Inflammatory macrophage (primary cell): ENCODE measurements around the gene PDCD6IP.
"Not testable (repeated sequence)": the region's sequence is repeated elsewhere in the genome, so short reads cannot be mapped to it uniquely, and the experiment has no call there.

Experiments used
- DNase-seq, 2 donors: peaks; one replicate each; pipeline ENCODE4 v3.0.0-alpha.2; 2020 to 2022

The PDCD6IP gene

GRCh38 chr3:33855884-33856546 lies 57.6 kb downstream of the PDCD6IP start:
- no peak for DNase-seq

DNA sequence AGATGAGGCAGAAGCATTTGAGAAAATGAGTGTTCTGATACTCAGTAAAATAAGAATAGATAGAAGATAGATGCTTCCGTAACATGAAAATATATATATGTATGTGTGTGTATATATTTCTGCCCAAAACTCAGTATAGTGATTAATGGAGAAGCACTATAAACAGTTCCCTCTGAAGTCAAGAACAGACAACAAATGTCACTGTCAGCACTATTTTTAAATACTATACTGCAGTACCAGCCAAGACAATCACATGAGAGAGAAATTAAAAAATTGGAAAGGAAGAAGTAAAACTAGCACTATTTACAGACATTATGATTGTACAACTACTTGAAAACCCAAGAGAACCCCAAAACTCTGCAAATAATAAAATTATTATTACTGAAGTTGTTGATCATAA lies 59.3 kb downstream of the PDCD6IP start:
- not testable (repeated sequence) for DNase-seq

DNA sequence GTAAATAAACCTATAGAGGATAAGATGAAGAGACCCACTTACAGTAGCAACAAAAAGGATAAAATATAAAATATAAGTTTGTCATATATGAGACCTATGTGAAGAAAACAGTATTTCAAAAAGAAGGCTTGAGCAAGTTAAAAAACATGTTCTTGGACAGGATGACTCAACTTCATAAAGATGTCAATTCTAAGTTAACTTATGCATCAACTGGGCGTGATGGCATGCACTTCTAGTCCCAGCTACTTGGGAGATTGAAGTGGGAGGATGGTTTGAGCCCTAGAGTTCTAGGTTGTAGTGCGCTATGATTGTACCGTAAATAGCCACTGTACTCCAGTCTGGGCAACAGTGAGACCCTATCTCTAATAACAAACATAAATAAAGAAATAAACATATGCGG lies 59.7 kb downstream of the PDCD6IP start:
- DNase-seq, result no peak

- DNase-seq, result no peak
Measured at GRCh38 chr3:33860373-33861050, 62.1 kb downstream of the PDCD6IP start.

DNA sequence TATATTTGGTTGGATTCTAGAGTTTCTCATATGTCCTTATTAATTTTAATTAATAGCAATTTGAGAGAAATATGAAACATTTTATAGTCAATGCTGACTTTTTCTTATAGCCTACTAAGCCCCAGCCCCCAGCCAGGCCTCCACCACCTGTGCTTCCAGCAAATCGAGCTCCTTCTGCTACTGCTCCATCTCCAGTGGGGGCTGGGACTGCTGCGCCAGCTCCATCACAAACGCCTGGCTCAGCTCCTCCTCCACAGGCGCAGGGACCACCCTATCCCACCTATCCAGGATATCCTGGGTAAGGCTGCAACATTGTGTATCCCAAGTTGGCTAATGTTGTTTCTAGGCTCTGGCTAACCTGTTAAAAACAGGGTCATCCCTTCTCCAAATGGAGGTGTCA lies 66.7 kb downstream of the PDCD6IP start:
- DNase-seq, result no peak

- no peak for DNase-seq
Measured at GRCh38 chr3:33868309-33868708, 69.9 kb downstream of the PDCD6IP start.

- no peak for DNase-seq
Measured at GRCh38 chr3:33869977-33870376, 71.5 kb downstream of the PDCD6IP start.

DNA sequence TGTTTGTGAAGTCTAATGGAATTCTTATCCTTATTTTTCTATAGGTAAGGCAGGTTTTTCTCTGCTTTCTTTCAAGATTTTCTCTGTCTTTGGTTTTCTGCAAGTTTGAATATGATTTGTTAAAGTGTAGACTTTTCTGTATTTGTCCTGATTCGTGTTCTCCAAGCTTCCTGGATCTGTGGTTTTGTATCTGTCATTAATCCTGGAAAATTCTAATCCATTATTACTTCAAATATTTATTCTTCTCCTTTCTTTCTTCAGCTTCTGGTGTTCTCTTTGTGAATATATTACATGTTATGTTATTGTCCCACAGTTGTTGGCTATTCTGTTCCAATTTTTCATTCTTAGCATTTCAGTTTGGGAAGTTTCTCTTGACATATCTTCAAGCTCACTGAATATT lies 76.4 kb downstream of the PDCD6IP start:
- DNase-seq, result no peak

DNA sequence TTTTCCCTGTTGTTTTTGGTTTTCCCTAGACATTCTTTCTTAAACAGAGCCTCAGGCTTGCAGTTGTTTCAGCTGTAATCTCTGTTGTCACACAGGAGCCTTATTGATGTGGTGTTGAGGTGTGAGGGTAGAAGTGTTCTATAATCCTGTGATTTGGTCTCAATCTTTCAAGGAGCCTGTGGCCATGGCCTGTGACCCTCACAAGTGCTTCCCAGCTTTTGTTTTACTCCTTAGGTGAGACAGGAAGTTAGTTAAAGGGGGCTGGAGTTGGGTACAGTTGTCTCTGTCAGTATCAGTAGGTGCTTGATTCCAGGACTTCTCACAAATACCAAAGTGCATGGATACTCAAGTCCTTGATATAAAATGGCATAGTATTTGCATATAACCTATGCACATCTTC lies 77.2 kb downstream of the PDCD6IP start:
- DNase-seq, result no peak

GRCh38 chr3:33877187-33877586 lies 78.8 kb downstream of the PDCD6IP start:
- DNase-seq, result no peak

- DNase-seq, result no peak
Measured at GRCh38 chr3:33879540-33879939, 81.1 kb downstream of the PDCD6IP start.

GRCh38 chr3:33881156-33882064 lies 83.0 kb downstream of the PDCD6IP start:
- DNase-seq, result no peak

DNA sequence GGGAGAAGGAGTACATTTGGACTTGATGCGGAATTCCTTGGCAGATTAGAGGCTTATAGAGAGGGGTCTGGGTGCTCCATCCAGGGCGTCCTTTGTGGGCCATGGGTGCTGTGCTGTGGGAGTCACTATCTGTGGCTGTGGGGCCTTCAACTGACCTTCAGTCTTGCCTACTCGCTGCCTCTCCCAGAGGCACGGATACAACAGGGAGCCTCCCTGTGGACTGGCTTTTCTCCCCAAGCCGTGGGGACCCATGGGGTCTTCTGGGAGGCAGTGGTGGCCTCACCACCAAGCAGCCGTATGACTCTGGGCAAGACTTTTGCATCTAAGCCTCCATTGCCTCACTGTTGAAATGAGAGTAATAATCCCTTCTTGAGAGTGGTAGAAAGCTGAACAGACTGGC lies 83.9 kb downstream of the PDCD6IP start:
- DNase-seq, result no peak

- DNase-seq, result peak; percentile 51 to 65
Measured at GRCh38 chr3:33883538-33883950, 85.1 kb downstream of the PDCD6IP start.

DNA sequence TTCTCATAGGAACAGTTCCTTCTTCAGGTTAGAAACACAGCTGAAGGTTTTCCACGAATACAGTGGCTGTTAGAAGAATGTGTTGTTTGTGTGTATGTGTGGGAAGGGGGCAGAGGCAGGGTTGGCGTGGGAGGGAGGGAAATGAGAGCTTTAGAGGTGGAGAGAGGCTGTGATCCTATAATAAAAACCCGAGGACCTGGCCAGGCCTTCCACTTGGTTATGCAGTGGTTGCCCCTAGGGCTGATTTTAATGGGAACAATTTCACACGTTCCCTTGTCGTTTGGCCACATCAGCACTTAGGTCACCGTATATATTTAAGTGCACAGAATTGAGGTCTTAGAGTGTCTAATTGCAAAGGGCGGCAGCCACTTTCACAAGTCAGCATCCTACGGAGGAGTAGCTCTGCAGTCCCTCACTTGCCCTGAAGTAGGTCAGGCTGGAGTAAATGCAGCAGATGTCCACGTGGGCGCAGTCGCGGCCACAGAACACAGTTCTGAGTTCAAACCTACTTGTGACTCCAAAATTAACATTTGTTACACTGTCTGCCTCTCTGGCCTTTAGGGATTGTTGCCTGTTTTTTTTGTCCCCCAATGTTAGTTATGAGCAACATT lies 85.6 kb downstream of the PDCD6IP start:
- DNase-seq, result peak in 1 of 2 donors; percentile 7

DNA sequence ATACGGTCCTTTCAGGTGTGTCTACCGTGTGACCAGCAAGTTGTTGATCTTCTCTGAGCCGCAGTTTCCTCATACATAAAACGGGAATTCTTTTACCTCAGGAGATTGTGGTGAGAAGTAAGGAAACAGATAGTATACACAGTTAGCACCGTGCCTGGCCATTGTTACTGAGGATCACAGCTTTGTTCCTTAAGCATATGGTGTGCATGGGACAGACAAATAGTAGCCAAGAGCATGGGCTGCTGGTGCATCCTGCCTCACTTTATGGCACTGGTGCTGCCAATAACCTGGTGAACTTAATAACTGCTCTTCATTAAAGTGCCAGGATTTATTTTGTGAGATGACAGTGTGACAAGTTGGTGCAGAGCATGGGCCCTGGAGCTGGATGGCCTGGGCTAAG lies 86.3 kb downstream of the PDCD6IP start:
- DNase-seq, result no peak

DNA sequence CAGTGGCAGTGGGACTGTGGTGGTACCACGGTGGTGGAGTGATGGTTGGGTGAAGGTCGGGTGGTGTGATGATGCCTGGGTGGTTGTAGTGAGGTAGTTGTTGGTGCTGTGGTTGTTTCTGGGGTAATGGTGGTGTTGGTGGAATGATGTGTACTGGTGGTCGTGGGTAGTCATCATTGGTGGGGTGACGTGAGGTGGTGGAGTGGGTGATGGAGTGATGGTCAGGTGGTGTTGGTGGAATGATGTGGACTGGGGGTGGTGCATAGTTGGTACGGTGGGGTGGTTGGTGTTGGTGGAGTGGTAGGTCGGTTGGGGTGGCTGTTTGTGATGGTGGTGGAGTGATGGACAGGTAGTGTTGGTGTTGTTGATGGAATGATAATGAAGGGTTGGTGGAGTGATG lies 87.1 kb downstream of the PDCD6IP start:
- no peak for DNase-seq

GRCh38 chr3:33886015-33886414 lies 87.6 kb downstream of the PDCD6IP start:
- DNase-seq, result no peak

GRCh38 chr3:33887478-33887877 lies 89.0 kb downstream of the PDCD6IP start:
- DNase-seq, result no peak

GRCh38 chr3:33889394-33890039 lies 91.1 kb downstream of the PDCD6IP start:
- DNase-seq, result no peak

GRCh38 chr3:33892655-33893054 lies 94.2 kb downstream of the PDCD6IP start:
- no peak for DNase-seq

DNA sequence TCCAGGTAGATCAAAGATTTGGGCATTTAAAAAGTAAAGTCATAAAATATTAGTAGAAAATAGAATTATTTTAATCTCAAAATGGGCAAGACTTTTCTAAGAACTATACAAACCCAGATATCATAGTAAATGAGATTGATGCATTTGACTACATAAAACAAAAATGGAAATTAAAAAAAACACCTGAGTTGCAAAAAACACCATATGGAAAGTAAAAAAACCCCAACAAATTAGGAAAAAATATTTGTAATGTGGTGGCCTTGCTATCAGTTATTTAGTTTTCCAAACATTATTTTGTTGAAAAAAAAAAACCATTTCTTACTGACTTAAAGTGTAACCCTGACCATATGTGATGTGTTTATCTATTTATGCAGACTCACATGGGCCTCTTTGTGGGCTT lies 97.2 kb downstream of the PDCD6IP start:
- no peak for DNase-seq

DNA sequence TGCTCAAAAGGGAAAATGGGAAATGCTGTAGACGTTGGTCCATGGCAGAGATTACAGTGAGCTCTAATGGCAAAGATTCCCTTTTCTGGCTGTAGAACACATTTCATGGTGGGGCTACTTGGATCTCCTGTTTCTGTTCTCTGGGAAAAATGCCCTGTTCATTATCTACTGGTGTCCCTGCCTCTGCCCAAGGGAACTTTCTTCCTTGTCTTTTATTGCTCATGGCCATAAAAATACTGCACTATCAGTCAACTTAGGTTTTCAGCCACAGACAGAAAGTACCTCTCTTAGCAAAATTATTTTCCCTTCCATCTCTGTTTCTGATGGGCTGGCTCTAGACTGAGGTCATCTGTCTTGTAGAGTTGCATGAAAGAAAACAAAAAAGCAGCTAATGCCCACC lies 98.9 kb downstream of the PDCD6IP start:
- DNase-seq, result no peak
